Inflammatory macrophage treated with lipopolysaccharide for 1 hour (primary cell): ENCODE data around the gene ALDH6A1.
"Not testable (repeated sequence)": the region's sequence is repeated elsewhere in the genome, so short reads cannot be mapped to it uniquely, and the experiment has no call there.

Source experiments
- DNase-seq, 2 donors: peaks; one replicate each; pipeline ENCODE4 v3.0.0-alpha.2; 2020 to 2022

The ALDH6A1 gene

DNA sequence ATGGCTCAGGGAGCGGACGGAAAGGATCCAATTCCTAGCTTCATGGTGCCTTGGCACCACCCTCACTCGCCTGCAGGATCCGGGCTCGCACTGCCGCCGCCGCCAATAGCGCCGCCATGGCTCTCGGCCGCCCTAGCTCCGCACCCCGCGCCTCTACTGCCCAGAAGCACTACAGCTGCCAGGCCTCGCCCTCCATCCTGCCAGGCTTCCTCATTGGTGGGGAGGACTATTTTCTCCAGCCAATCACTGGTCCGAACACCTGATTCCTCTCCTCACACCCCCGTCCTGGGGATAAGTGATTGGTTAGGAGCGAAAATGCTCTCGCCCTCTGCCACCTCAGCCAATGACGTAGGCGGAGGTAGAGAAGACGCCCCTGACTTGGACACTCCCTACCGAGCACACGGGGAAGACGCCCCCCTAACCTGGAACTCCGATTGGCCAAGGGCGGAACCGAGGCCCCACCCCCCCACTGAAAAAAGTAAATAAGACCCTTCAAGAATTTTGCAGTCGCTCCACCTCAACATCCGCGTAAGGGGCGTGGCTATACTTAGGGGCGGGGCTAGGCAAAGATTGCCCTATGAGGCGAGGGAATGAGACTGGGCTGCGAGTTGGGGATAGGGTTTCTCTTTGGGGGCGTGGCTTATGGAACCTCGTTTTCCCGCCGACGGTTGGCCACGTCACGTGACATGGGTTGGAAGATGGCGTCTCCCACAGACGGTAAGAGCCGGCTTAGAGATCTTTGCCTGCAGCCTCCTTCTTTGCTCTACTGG, at the start of gene ALDH6A1, which contains the start of gene LIN52:
TSS of gene ALDH6A1 (minus strand) at position 177 of the 770 bp plus-strand sequence. CDS start at position 118, 59 bp downstream.
TSS of gene LIN52 (plus strand) at position 680 of the 770 bp plus-strand sequence. CDS start at position 699, 19 bp downstream.
- peak; percentile 100 for DNase-seq

DNA sequence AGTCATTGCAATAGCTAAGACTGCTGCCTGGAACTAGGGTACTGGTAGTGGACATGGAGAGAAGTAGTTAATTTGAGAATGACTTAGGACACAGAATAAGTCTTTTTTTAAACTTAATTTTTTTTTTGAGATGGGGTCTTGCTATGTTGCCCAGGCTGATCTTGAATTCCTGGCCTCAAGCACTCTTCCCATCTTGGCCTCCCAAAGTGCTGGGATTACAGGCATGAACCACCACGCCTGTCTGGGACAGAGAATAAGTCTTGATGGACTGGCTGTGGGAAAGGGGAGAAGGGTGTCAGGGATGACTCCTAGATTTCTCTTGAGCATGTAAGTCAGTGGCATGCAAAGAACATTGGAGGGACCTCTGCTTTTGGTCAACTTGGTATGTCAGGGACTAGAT, 43.4 kb upstream of the ALDH6A1 start:
- DNase-seq: no peak

DNA sequence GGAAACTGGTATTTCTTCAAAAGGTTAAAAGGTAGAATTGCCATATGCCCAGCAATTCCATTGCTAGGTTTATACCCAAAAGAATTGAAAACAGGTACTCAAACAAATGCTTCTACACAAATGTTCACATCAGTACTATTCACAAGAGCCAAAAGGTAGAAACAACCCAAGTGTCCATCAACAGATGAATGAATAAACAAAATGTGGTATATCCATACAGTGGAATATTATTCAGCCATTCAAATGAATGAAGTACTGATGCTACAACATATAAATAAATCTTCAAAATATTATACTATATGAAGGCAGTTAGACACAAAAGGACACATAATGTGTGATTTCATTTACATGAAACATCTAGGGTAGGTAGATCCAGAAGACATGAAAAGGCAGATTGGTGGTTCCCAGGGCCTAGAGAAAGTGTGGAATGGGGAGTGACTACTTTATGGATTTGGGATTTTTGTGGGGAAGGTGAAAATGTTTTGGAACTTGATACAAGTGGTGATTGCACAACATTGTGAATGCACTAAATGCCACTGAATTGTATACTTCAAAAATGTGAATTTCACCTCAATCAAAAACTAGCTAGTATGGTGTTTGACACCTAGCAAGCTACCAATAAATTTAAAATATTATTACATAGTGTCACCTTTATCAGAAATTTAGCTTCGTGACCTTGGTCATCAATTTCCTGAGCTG, 42.2 kb upstream of the ALDH6A1 start:
- no peak for DNase-seq

DNA sequence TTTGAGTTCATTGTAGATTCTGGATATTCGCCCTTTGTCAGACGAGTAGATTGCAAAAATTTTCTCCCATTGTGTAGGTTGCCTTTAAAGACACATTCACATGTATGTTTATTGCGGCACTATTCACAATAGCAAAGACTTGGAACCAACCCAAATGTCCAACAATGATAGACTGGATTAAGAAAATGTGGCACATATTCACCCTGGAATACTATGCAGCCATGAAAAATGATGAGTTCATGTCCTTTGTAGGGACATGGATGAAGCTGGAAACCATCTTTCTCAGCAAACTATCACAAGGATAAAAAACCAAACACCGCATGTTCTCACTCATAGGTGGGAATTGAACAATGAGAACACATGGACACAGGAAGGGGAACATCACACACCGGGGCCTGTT, 41.2 kb upstream of the ALDH6A1 start:
- DNase-seq: not testable (repeated sequence)

DNA sequence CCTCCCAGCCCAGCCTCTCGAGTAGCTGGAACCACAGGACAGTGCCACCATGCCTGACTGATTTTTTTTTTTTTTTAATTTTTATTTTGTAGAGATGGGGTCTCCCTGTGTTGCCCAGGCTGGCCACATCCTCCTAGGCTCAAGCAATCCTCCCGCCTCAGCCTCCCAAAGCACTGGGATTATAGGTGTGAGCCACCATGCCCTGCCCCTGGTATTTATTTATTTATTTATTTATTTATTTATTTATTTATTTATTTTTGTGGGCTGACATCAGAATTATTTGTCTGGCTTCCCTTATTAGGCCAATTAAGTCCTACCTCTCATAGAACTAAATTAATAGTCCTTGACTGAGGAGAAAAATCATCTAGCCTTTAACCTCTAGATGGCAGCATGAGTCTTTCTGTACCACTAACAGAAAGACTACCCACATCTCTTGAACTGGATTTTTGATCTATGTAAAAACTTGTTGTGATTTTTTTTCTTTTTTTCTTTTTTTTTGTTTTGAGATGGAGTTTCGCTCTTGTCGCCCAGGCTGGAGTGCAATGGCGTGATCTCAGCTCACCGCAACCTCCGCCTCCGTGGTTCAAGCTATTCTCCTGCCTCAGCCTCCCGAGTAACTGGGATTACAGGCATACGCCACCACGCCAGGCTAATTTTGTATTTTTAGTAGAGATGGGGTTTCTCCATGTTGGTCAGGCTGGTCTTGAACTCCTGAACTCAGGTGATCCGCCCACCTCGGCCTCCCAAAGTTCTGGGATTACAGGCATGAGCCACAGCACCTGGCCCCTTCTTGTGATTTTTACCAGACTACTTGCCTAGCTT, 27.4 kb upstream of the ALDH6A1 start:
- peak; percentile 38 to 79 for DNase-seq

DNA sequence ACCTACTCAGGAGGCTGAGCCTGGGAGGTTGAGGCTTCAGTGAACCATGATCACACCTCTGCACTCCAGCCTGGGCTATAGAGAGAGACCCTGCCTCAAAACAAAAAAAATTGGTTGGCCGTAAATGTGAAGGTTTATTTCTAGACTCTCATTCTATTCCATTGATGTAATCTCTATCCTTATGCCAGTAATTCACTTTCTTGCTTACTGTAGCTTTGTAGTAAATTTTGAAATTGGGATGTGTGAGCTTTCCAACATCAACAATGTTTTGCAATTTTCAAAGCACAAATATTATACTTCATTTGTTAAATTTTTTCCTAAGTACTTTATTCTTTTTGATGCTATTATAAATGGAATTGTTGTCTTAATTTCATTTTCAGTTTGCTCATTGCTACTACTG, 25.1 kb upstream of the ALDH6A1 start:
- no peak for DNase-seq

DNA sequence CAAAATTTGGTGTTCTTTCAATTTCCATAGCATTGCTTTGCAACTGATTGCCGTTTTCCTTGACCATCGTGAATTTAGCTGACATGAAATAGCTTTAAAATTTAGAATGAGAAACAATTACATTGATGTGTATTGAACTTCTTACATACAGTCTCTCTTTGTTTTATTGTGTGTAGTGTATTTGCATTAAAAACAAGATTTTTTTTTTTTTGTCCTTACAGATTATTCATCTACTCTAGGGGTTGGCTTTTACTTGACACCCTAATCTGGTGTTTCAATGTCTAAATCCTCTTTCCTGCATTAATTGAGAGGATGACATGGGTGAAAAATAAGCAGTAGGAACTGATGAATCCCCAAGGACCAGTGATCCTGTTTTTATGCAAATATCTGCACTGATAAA, 21.1 kb upstream of the ALDH6A1 start:
- DNase-seq: no peak

DNA sequence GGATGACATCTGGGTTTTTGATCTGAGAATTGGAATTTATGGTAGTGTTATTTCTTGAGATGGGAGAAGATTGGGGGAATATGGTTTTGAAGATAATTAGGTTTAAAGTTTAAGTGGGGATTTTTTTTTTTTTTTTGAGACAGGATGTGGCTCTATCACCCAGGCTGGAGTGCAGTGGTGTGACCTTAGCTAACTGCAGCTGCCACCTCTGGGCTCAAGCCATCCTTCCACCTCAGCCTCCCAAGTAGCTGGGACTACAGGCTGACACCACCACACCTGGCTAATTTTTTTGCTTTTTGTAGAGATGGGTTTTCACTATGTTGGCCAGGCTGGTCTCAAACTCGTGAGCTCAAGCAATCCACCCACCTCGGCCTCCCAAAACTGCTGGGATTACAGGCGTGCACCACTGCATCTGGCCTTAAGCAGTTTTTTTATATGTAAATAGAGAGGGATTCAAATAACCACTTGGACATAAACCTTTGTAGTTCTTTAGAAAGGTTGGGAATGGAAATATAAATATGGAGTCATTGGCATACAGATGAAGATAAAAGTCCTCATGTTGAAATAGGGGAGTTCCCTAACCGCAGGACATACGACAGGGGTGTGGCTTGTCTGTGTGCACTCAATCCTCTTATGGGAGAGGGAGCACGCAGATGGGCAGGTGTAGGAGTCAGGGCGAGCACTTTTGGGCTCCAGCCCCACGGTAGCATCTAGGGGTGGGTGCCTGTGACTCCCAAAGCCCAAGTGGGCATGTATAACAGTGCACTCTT, 5.2 kb upstream of the ALDH6A1 start:
- peak; percentile 34 to 36 for DNase-seq

DNA sequence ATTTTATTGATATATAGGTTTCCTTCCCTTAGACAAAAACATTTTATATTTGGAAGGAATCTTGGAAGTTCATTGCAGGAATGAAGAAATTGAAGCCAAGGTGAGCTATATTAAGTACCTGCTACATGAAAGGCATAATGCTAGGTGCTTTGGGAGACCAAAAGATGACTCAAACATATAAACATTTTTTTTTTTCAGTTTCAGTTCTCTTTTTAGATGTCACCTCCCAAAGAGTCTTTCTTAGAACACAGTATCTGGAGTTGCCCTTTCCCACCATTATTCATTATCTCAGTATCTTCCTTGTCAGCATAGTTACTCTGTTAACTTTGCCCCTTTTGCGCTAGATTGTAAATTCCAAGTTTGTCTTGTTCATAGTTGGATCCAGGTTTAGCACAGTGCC, 1.6 kb upstream of the ALDH6A1 start:
- DNase-seq: peak; percentile 12 to 31

DNA sequence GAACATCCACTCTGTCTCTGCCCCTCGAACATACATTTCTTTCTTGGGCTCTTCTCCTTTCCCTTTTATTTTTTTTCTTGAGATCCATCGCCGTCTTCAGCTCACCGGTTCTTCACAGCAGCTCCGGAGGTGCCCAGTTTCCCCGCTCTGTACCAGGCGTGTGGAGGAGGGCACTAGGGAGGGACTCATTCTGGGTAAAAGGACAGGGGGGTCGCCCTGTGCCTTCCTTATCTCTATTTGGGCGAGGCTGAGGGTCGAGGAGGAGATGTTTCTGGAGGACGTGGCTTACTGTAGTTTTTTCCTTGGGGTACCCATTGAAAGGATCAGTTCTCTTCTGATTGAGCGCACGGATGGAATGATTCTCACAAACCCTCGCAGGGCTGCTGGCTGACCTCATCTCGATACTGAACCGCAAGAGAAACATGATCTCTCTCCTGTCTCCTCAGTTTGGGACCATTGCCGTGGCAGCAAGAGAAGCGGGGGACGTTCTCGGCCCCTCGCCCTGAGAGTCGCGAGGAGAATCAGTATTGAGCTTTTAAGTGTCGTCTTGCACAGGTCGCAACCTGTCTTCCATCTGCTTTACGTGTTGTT, 889 bp upstream of the ALDH6A1 start:
- no peak for DNase-seq

DNA sequence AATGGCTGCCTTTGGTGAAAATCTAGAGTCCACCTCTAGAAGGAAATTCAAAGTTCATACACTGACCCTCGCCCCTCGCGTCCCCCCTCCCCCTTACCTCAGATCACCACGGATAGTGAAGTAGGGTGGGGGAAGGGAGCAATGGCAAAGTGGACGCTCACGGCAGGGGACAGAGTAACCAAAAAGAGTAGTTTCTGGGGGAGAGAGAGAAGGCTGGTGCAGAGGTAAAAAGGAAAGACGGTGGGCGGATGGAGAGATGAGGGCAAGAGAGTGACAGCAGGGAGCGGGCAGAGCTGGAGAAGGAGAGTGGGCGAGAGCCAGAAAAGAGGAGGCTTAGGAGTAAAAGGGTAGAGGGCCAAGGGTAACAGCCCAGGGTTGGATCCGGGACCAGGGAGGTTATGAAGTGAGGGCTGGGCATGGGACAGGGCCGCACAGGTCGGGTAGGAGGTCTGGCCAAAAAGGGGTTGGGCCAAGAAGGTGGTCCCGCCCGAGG, 423 bp downstream of the ALDH6A1 start:
- DNase-seq: no peak

DNA sequence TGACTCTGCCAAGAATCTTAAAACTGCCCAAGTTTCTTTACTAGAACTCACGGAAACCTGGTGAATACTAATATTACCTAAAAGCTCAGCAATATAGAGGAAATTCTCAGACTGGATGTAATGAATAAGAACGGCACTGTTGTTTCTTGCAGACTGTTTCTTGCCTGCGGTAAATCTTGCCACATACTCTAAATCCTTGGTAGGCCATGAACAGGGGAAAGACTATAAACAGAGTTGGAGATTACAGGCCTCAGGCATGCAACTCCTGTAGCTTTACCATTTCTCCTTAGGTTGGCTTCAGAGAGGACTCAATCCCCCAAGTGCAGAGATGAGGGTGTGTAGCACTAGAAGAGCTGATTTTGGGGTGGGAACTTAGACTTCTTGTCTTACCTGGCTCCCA, 1.1 kb downstream of the ALDH6A1 start:
- DNase-seq: no peak

DNA sequence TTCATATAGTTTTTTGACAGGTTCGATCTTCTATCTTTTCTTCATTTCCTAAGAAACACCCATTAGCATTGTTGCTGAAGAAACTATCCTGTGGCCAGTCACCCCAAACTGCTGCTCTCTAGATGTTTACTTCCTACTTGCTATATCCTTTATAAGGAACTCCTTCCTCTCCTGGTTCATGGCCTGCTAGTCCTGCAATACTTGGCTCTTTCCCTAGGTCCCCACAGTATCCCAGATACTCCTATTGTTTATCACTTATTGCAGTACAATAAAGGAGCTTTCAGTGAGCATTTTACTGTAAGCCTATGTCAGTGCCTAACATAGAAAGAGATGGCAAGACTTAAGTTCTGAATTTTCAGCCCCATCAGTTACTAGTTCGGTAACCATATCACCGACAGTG, 2.8 kb downstream of the ALDH6A1 start:
- no peak for DNase-seq

DNA sequence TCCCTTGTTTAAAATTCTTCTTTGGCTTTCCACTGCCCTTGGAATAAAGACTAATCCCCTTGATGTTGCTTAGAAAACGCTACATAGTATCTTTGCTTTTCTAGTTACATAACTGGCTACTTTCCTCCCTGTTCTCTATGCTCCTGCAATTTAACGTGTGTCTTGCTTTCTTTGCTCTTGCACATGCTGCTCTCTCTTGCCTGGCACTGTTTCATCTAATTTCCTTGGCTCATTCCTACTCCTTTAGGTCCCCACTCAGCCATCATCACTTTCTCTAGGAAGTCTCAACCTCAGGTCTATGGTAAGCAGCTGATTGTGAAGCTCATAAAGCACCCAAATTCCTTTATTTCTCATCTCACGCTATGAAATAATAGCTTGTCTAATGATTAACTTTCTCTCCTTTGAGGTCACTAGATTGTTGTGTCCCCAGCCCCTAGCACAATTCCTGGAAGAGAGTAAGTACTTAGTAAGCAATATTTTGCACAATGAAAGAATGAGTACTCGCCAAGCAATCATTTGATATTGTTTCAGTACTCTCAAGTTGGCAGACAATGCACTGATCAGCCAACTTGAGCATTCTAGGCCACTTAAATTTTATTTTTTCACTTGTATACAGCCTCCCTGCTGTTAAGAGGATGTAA, 3.3 kb downstream of the ALDH6A1 start:
- no peak for DNase-seq

DNA sequence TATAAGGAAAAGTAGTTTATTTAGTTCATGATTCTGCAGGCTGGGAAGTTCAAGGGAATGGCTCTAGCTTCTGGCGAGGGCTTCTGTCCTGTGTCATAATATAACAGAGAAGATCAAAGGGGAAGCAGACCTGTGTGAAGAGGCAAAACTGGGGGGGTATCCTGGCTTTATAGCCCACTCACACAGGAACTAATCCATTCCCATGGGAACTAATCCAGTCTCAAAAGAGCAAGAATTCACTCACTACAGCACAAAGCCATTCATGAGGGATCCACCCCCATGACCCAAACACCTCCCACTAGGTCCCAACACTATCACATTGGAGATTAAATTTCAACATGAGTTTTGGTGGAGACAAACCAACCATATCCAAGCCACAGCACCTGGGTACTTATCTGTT, 6.9 kb downstream of the ALDH6A1 start:
- no peak for DNase-seq

DNA sequence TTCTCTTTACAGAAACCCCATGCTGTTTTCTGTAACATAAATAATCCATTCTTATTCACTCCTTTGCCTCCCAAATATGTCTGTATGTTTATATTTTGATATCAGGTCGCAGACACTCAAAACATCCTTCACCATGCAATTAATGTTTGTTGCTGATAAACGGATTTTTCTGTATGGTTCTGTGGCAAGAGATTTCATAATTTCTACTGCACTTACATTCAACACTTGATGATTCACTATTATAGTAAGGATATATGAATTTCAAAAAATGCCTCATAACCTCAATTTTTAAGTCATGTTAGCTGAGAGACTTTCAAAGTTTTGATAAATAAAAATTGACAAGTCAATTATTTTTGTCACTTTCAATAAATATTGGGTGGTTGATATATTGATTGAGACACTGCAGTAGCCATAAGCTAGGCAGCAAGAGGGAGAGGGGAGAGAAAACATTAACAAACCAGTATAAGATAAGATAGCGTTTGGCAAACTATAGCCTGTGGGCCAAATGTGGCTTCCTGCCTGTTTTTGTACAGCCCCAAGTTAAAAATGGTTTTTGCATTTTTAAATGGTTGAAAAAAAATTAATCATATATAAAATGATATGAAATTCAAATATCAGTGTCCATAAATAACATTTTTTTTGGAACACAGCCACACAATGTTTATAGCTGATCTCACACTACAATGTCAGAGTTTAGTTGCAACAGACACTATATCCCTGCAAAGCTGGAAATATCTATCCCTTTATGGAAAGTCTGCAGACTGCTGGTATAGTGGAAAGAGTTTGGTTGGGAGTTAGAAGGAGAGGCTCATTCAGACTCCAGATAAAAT, 18.3 kb downstream of the ALDH6A1 start:
- no peak for DNase-seq

DNA sequence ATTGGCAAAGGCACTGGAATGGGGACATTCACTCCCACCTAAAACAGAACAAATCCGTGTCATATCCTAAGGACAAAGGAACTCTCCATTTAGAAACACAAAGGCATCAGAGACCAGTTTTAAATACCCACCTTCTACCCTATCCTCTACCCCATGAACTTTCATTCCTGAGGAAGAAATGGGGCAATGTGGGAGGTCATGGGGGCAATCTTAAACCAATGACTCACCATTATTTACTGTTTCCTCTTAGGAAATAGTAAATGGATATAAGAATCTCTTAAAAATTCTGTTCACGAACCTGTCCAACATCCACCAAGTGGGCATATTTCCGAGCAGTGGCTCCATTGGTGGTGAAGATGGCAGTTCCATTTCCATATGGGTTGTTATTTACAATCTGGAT, 19.4 kb downstream of the ALDH6A1 start:
- DNase-seq: peak; percentile 27 to 30

DNA sequence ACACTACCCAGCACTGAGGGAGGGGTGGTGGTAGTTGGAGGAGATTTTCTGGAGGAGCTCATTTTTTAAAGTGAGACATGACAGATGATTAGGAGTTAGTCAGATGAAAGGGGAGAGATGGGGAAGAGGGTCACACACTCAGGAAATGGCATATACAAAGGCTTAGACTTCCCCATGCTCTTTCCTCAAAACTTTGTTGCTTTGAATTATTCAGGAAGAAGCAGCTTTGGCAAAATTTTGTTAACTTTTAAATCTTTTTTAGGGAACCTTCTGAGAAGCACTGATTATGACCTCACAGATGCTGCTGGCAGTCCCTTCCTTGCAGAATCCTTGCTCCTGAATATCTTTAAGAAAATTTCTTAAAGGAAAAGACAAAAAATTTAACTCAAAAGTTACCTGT, 19.8 kb downstream of the ALDH6A1 start:
- peak; percentile 20 to 21 for DNase-seq

DNA sequence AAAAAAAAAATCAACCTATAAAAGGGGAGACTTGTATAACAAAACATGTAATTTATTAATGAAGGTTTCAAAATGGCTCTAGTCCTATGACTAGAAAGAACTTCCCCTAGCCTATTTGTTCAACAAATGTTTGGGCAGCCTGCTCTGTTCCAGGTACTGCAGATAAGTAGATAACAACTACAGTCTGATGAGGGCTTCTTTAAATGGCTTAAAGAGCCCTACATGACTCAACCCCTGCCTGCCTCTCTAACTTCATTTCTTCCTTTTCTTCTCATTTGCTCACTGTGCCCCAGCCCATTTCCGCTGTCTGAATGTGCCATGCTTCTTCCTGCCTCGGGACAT, 21.5 kb downstream of the ALDH6A1 start:
- DNase-seq: no peak

DNA sequence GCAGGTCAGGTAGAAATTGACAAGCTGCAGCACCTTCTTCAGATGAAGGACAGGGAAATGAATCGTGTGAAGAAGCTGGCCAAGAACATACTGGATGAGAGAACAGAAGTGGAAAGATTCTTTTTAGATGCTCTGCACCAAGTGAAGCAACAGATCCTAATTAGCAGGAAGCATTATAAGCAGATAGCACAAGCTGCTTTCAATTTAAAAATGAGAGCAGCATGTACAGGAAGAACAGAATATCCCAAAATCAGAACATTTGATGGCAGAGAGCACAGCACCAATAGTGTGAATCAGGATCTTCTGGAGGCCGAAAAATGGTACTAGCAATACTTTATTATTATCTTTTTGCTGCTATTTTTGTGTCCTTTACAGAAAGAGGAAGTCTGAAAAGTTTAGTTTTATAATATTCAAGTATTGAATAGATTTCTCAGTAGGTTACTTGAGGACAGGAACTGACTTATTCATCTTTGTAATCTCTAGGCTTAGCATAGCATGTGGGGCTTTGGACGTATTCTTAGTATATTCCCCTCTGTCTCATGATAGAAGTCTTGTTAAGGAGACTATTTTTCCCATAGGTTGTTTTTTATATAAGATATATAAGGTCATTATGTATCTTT, 34.3 kb downstream of the ALDH6A1 start:
- DNase-seq: peak in 1 of 2 donors; percentile 17
